Neural progenitor cell (in vitro differentiated cells): ENCODE results near the gene GLT6D1.

Experiments used
- EZH2 ChIP-seq: fragments of 200-600 bp; sonication (generic); IDR thresholded peaks from 2 replicates; pipeline ENCODE4 v1.6.1; 2017; ENCODE audit warnings: antibody characterized with exemption, mild to moderate bottlenecking, moderate library complexity
- EZH2phosphoT487 ChIP-seq: fragments of 200-600 bp; sonication (generic); IDR thresholded peaks from 2 replicates; pipeline ENCODE4 v1.6.1; 2017; ENCODE audit warnings: antibody characterized with exemption
- TF ChIP-seq, protein P1 (sequence below): fragments of 200-600 bp; sonication (generic); IDR thresholded peaks from 2 replicates; pipeline ENCODE4 v1.5.1; 2017; ENCODE audit warnings: antibody characterized with exemption, mild to moderate bottlenecking

GRCh38 chr9:135605238-135605781 is 34.0 kb downstream of the GLT6D1 start:
- TF ChIP-seq, protein P1, sequence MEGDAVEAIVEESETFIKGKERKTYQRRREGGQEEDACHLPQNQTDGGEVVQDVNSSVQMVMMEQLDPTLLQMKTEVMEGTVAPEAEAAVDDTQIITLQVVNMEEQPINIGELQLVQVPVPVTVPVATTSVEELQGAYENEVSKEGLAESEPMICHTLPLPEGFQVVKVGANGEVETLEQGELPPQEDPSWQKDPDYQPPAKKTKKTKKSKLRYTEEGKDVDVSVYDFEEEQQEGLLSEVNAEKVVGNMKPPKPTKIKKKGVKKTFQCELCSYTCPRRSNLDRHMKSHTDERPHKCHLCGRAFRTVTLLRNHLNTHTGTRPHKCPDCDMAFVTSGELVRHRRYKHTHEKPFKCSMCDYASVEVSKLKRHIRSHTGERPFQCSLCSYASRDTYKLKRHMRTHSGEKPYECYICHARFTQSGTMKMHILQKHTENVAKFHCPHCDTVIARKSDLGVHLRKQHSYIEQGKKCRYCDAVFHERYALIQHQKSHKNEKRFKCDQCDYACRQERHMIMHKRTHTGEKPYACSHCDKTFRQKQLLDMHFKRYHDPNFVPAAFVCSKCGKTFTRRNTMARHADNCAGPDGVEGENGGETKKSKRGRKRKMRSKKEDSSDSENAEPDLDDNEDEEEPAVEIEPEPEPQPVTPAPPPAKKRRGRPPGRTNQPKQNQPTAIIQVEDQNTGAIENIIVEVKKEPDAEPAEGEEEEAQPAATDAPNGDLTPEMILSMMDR: no peak
- TF ChIP-seq EZH2: no peak
- TF ChIP-seq EZH2phosphoT487: no peak
